GM12892 (cell line): ENCODE measurements around the gene POU2F3.
A peak's percentile ranks its signal among the peaks of the same experiment; 100 is the strongest.

Experiments used
- DNase-seq: peaks from one replicate; pipeline ENCODE4 v3.0.0; 2011; ENCODE audit not compliant: insufficient read length
- FAIRE-seq: peaks from 2 replicates; lab custom pipeline; 2011; peaks lifted over from hg19 to GRCh38; lab: Jason Lieb, UNC
- POLR2A ChIP-seq: IDR thresholded peaks from 2 replicates; pipeline ENCODE4 v1.6.1; 2011; ENCODE audit warnings: low read depth, low read length, control low read depth
- POLR2AphosphoS5 ChIP-seq: IDR thresholded peaks from 2 replicates; pipeline ENCODE4 v1.6.1; 2011; ENCODE audit warnings: low read depth, low read length, control low read depth
- TAF1 ChIP-seq: IDR thresholded peaks from 2 replicates; pipeline ENCODE4 v1.6.1; 2011; ENCODE audit warnings: low read depth, mild to moderate bottlenecking, control low read depth, low read length, borderline replicate concordance

Gene POU2F3

DNA sequence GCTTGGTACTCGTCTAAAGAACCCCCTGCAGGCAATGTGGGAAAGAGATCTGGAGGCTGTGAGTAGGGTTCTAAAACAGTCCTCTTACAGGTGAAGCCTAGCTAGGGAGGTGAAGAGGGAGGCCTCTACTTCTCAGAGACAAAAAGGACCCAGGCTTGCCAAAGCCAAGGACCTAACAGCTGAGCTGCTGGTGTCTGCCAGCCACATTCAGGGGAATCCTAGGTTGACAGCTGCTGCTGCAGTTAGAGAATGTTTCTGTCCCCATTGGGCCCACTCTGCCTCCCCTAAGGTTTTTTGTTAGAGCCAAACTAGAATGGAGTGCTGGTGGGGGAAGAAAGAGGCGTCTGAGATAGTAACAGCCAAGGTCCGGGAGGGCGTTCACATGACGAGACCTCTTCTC lies 58.5 kb downstream of the POU2F3 start:
- FAIRE-seq (no peak), DNase-seq (no peak)
- TF ChIP-seq POLR2AphosphoS5 (no peak), TAF1 (no peak), POLR2A (no peak)

- FAIRE-seq: no peak
- no peak for DNase-seq
- TF ChIP-seq POLR2AphosphoS5: no peak
- TF ChIP-seq POLR2A: no peak
- TF ChIP-seq TAF1: no peak
Measured at GRCh38 chr11:120302001-120302805, 62.3 kb downstream of the POU2F3 start.

DNA sequence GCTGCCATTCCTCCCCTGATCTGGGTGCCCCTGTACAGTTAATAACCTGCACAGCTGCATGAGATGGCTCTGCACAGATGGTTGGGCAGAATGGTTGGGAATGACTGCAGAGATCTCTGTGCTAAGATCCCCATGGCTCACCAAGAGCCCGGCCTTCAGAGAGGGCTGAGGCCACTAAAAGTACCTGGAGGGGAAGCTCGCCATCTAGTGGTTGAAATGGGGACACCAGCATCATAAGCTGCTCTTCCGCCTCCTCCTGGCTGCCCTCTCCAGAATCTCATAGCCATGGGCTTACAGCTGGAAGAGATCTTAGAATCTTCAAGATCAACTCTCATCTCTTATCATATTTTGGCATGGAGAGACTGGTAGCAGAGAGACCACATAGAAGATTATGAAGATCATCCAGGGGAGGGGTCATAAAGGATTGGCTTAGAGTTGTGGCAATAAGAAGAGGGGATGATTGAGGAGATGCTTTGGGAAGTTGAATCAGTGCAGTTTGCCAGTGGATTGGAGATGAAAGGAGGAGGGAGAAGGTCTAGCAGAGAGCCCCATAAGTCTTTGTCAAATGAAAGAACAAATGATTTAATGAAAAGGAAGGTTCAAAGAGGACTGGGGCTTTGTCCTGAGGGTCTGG lies 63.2 kb downstream of the POU2F3 start:
- peak; percentile 99 for FAIRE-seq
- TF ChIP-seq POLR2A: no peak
- TF ChIP-seq TAF1: no peak
- TF ChIP-seq POLR2AphosphoS5: no peak
- peak; percentile 40 for DNase-seq

DNA sequence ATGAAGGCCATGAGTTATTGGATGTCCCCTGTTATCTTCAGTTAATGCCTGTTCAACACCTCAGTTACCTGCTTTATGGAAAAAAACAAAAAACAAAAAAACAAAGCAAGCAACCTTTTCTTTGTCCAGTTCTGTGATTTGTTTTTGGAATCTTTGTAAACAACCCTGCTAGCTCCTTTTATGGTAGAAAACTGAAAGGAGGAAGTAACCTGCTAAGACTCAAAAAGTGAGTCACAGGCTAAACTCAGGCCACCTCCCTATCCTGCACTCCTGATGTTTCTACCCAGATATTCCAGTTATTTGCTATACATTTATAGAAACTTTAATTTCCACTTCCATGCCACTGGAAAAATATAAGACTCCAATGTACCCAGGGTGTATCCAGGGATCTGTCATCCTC lies 64.6 kb downstream of the POU2F3 start:
- FAIRE-seq (peak; percentile 36), DNase-seq (no peak)

GRCh38 chr11:120305286-120305685 lies 65.3 kb downstream of the POU2F3 start:
- TF ChIP-seq TAF1 (no peak), POLR2AphosphoS5 (no peak), POLR2A (no peak)
- FAIRE-seq (peak; percentile 73), DNase-seq (no peak)

More for the DNA sequence above, 64.6 kb downstream of the POU2F3 start:
- TF ChIP-seq TAF1 (no peak), POLR2AphosphoS5 (no peak)

- FAIRE-seq (no peak), DNase-seq (no peak)
- no peak for TF ChIP-seq POLR2A
- TF ChIP-seq TAF1: no peak
- no peak for TF ChIP-seq POLR2AphosphoS5
Measured at GRCh38 chr11:120306519-120307242, 66.7 kb downstream of the POU2F3 start.

DNA sequence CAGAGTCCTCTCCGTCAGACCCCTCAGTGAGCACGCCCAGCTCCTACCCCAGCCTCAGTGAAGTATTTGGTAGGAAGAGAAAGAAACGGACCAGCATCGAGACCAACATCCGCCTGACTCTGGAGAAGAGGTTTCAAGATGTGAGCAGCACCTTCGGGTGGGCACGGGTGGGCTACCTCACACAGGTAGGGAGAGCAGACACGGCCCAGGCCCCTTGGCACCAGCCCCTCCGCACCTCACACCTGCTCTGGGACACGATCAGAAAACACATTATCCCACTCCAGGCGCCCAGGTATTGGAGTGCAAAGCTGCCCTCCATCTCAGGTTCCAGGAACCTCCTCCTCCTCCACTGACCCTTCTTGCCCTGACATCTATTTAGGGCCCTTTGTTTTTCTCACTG lies 67.5 kb downstream of the POU2F3 start:
- no peak for DNase-seq
- no peak for TF ChIP-seq TAF1
- FAIRE-seq: no peak

DNA sequence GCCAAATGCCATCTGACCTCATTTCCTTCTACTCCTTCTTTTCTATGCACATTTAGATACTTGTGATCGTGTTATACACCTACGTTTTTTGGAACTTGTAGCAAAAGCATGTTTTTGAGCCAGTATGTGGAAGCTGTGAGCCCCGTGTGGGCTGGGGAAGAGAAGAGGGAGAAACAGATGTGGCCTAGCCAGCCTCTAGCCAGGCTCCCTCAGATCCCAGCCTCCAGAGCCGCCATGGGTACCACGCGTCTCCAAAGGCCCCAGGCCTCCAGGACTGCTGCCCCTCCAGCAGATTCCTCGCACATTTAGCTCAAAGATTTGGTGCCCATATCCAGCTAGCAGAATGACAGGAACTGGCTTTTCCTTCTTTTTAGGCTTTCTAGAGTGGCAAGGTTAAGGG lies 68.1 kb downstream of the POU2F3 start:
- no peak for TF ChIP-seq POLR2AphosphoS5
- TF ChIP-seq TAF1: no peak
- no peak for TF ChIP-seq POLR2A
- FAIRE-seq: no peak

GRCh38 chr11:120310870-120311269 lies 70.9 kb downstream of the POU2F3 start:
- no peak for DNase-seq
- no peak for FAIRE-seq
- TF ChIP-seq POLR2A (no peak), POLR2AphosphoS5 (no peak), TAF1 (no peak)

More for the DNA sequence above, 68.1 kb downstream of the POU2F3 start:
- no peak for DNase-seq

- FAIRE-seq: no peak
- no peak for DNase-seq
- no peak for TF ChIP-seq POLR2AphosphoS5
- TF ChIP-seq POLR2A: no peak
- TF ChIP-seq TAF1: no peak
Measured at GRCh38 chr11:120314861-120315260, 74.9 kb downstream of the POU2F3 start.

DNA sequence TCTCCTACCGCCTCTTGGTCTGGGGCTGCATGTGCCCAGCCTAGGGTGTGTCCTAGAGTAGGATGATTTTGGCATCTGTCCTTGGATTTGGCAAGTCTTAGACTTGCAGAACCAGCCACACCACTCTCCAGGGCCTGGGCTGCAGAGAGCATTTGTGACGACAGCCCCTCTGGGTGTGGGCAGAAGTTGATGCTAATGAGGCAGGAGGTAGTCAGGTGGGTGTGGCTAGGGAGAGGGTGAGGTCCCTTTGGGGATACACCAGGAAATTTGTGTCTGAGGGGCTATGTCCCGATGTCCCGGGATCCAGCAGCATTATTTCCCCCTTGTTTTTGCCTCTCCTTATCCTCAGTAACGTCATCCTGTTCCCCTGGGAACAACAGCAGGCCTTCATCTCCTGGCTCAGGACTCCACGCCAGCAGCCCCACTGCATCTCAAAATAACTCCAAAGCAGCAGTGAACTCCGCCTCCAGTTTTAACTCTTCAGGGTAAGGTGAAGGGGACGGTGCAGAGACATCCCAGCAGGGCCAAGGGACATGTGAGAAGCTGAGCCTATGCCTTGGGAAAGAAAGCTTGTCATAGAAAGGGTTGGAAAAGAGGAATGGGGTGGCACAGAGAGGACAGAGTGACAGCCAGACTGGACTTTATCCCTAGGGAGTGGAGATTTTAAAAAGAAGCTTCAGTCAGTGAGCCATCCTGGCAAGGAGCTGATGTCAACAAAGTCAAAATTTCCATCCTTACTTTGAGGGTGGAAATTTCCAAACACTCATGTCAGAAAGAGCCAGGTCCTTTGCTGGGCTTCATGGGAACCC lies 77.1 kb downstream of the POU2F3 start:
- no peak for TF ChIP-seq TAF1
- no peak for TF ChIP-seq POLR2AphosphoS5
- no peak for TF ChIP-seq POLR2A
- FAIRE-seq (no peak), DNase-seq (no peak)
